DLD1 (cell line): ENCODE measurements around the gene FAM83G.
"Not testable (repeated sequence)": the region's sequence is repeated elsewhere in the genome, so short reads cannot be mapped to it uniquely, and the experiment has no call there.

Source experiments
- in situ Hi-C: cut with HindIII; loops from 2 replicates; pipeline ENCODE4 v1.10.0; 2017; ENCODE audit warnings: low sequenced_read_pairs

The FAM83G gene

GRCh38 chr17:19023209-19023999 lies 18.8 kb upstream of the FAM83G start:
- in situ Hi-C loops, result no loop called here

DNA sequence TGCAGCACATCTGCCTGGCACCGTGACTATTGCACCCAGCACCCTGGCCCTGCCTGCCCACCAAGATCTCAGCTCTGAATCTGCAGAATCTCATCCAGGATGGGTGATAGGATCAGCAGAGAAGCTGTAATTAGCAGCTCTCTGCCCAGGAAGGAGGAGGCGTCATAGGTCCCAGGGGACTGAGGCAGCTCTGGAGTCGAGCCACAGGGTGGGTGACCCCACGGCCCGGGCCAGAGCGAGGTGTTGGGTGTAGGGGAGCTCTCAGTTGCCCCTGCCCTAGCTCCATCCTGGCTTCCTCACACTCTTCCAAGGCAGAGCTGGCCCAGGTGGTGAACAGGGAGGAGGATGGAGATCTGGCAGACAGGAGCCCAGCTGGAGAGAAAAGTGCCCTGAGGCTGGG lies 18.2 kb upstream of the FAM83G start:
- in situ Hi-C loops, result no loop called here

DNA sequence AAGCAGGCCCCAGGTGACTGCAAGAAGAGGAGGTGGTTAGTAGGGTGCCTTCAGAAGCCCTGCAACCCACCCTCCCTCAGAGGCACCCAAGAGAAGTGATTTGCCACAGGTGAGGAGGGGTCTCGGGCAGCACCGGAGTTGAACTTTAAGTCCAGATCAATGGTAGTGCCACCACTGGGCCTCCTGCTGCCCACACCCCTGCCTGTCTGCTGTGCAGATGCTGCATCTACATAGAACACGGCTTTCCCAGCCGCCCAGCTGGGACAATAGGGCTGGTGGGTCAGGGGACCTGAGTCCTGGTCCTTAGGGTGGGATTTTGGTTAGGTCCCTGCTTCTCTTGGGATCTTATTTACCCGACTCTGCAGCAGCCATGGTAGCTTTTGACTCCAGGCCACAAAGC lies 17.6 kb upstream of the FAM83G start:
- in situ Hi-C loops, result no loop called here

DNA sequence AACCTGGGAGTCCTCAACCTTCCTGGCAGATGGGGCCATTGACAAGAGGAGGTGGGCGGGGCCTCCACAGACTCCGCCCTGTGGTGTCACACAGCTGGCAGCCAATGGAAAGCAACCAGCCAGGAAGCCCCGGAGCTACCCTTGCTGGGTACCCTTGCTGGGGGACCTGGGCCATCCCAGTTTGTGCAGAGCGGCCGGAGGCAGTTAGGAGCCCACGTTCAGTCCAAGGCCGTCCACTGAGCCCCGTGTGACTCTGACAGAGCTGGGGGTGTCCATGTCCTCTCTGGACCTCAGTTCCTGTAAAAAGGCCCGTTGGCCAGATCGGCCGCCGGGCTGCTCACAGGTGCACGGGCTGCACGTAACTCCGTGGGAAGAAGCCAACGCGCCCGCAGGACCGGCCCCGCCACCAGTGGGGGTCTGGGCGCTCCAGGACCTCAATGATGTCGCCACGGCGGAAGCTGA lies 17.1 kb upstream of the FAM83G start:
- in situ Hi-C loops, result no loop called here

- in situ Hi-C loops, result not testable (repeated sequence)
Measured at GRCh38 chr17:19021011-19021621, 16.6 kb upstream of the FAM83G start.

- in situ Hi-C loops, result no loop called here
Measured at GRCh38 chr17:19020016-19020415, 15.5 kb upstream of the FAM83G start.

- in situ Hi-C loops, result no loop called here
Measured at GRCh38 chr17:19019041-19019941, 14.7 kb upstream of the FAM83G start.

- in situ Hi-C loops, result no loop called here
Measured at GRCh38 chr17:19018600-19018950, 14.0 kb upstream of the FAM83G start.

DNA sequence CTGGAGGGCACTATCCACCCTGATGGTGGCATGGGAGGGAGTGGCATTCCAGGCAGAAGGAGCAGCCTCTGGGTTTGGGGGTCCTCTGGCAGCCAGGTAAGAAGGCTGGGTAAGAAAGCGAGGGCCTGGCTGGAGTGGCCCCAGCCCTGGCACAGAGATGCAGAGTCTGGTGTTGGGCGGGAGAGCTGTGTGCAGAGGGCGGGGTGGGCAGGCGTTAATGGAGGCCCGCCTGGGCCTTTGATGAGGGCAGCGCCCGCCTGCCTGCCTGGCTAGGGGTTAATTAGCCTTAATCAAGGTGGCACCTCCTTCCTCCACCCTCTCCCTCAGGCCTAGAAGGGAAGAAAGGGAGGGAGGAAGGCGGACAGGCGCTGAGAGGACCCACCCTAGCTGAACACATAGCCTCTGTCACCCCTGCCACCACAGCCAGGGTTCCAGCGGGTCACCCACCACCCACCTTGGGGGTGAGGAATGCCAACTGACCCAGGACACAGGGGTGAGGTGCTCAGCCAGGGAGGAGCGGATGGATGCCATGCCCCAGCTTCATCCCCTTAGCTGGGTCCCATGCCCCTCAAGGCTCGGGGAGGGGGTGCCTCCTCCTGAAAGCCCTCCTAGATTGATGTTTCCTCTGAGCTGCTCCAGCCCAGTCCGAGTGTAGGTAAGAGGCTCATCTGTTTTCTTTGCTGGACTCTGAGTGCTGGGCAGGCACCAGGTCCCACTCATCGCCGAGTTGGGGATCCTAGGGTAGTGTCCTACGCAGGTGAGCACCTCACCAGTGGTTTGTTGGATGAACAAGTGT lies 13.4 kb upstream of the FAM83G start:
- in situ Hi-C loops, result no loop called here

DNA sequence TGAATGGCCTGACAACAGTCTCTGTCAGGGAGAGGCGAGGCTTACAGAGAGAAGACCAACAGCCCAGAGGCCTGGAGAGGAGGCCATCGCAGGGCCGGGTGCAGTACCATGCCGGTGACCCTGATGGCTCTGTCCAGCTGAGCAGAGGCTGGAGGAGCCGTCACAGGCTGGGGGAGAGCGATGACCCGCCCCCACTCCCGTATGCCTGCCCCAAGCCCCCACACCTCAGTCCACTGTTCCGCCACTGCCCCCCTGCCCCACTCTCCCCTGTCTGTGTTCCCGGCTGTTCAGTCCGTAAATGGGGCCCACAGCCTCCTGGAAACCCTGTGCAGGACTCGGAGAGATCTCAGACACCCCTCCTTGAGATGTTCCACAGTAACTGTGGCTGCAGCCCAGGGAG lies 12.8 kb upstream of the FAM83G start:
- in situ Hi-C loops, result no loop called here

DNA sequence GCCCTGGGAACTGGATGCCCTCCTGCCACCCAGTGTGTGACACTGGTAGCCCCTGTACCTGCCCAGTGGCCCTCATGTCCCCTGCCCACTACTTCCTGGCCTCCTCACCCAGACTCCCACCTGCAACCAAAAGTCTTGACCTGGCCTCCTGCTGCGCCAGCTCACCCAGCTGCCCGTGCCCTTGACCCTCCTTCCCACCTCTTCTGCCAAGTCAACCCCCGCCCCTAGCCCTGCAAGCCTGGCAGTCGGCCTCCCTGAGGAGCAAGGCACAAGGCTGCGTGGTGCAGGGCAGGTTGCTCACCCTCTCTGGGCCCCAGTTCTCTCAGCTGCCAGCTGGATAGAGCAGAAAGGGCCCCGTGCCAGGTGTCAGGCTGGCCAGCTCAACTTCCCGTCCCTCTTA lies 12.3 kb upstream of the FAM83G start:
- in situ Hi-C loops, result no loop called here

DNA sequence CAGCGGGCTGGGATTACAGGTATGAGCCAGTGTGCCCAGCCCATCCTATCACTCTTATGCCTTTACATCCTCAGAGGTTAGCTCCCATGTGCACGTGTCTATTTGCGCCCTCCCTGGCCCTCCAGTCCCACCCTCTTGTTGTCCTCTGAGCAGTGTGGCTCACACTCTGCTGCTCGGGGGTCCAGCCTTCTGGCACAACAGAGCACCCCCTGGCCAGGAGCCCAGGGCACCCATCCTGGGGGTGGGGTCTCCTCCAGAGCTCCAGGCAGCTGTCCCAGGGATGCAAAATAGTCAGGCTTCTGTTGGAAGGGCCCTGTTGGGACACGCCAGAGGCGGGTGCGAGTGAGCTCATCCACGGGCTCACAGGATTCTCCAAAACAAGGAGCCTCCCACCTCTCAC lies 11.7 kb upstream of the FAM83G start:
- in situ Hi-C loops, result no loop called here

DNA sequence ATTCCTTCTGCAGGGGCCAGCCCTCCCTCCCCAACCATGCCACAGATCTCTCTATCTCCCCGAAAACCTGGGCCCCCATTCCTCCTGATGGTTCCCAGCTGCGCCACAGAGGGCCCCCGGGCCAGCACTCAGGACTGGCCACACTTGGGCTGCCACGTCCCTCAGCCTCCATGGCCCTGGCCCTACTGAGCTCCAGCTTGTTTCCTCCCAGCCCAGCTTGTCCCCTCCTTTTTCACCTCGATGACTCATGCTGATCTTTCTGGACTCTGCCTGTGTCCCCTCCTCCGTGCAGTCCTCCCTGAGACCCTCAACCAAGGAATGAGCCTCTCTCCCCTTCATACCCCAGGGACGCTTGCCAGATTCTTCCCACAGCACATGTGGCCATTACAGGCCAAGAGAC lies 10.9 kb upstream of the FAM83G start:
- in situ Hi-C loops, result no loop called here

- in situ Hi-C loops, result no loop called here
Measured at GRCh38 chr17:19014628-19015215, 10.2 kb upstream of the FAM83G start.

- in situ Hi-C loops, result no loop called here
Measured at GRCh38 chr17:19013806-19014627, 9.5 kb upstream of the FAM83G start.

- in situ Hi-C loops, result no loop called here
Measured at GRCh38 chr17:19013226-19013625, 8.7 kb upstream of the FAM83G start.

DNA sequence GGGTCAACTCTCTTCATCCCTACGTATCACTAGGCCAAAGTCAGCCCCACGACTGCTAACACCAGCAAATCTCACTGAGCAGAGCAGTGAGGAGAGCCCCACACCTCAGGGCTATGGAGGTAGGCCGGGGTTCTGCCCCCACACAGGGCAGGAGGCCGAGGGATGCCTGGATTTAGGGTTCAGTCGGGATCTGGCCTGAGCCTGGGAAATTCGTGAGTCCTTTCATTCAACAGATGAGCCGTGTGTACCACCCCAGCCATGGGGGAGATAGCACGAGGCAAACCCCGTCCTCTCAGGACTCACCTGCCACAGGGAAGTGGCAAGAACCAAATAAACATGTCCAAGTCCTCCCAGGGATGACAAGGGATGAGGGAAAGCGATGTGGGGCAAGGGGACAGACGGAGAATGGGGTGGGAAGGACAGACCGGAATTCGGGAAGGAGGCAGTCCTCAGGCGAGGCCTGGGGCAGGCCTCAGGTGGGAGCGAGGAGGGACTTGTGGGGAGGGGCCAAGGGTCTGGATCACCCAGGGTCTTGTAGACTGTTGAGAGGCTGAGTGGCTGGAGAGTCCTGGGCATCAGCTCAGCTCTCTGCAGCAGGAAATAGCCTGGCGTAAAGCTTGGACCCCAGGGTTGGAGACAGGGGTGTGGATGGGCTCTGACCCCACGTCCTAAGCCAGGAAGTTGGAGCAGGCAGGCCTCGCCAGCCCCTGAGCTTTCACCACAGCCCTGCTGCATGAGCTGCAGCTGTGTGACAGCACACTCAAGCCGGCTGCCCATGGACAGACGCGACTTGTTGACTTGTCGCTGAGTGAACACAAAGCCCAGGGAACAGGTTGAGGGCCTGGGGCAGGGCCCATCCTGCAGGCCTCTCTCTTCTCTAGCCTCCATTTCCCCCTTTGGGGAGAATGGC lies 7.9 kb upstream of the FAM83G start:
- in situ Hi-C loops, result no loop called here

- in situ Hi-C loops, result no loop called here
Measured at GRCh38 chr17:19011581-19011980, 7.0 kb upstream of the FAM83G start.
